ENCODE measurements around the gene PTPRG.

Gene PTPRG

DNA sequence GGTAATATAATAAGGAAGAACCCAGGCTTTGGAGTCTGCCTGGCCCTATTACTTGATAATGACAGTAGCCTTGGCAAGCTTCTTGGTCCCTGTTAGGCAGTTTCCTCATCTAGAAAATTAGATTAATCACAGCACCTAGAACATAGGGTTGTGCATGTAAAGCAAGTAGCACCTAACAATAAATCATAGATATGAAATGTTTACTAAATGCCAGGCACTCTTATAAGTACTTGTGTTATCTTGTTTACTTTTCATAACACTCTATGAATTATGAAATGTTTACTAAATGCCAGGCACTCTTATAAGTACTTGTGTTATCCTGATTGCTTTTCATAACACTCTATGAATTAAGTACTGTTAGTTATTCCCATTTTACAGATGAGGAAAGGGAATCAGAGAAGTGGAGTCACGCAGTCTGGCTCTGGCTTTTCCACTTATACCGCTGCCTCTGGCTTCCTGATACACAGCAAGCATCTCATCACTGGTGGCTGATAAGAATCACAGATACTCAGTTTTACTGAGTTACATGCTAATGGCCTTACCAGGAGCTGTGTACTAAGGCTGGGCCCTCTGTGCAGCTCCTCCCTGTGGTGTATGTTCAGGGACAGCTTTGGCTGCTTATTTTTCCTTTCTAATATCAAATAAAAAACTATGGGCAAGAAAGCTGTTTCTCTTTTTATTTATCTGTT is 688.6 kb downstream of the PTPRG start:
- no peak for DNase-seq

DNA sequence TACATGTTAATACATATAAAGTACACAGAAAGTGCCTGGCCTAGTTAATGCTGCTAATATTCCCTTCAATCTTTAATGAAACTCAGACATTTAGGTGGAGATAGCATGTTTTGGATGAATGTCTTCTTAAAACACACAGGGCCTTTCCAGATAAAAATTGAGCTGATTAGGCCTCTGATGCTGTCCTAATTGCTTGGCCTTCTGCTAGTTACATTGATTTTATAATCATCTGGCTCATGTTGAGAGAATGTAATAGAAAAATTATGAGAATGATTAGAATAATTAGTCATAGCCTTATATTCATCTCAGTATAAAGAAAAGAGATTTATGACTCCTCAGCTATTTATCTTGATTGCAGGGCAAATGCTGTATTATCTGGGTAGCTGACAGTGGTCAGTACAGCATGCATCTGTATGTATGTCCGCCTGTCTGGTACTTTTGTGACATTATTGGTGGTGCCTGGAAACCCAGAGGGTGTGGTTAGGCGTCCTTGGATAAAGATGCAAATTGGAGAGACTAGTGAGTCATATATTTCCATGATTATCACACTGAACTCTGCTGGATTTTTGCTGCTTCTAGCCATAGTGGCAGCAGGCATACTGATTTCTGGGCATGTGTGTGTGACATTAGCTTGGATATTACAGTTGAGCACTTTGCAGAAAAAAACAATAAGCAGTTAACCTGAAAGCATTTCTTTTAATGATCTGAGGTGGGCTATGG is 691.2 kb downstream of the PTPRG start:
- no peak for DNase-seq

DNA sequence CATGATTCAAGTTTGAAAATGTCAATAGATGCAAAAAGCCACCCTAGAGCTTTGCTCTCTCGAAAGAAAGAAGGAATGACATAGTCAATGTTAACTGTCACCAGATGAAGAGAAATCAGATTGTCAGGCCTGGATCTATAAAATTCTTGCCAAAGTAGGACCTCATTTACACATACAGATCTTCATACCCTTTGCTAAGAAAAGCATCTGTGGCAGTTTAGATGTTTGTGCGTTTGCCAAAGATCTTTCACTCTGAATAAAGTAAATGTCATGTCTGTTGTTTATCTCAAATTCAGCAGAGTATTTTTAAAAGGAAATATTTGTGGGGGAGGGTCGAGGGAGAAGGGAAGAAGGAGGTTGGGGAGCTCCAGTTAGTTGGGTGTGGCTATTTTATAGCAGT is 692.6 kb downstream of the PTPRG start:
- no peak for DNase-seq

DNA sequence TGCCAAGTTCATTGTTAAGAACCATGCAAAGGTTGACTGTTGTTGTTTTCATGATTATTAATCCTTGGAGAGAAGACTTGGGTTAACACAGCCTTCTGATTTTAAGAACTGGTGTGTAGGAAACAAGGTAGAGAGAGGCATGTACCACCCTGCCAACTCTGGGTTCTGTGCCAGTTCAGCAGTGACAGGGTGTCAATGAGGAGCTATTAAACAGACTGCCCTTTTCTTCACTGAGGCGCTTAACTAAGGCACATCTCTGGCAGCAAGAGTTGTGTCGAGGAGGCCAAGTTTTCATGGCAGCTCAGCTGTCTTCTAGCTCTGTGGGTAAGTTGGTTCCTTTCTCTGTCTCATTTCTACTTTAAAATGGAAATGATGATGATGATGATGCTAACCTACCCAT is 694.4 kb downstream of the PTPRG start:
- DNase-seq: no peak

DNA sequence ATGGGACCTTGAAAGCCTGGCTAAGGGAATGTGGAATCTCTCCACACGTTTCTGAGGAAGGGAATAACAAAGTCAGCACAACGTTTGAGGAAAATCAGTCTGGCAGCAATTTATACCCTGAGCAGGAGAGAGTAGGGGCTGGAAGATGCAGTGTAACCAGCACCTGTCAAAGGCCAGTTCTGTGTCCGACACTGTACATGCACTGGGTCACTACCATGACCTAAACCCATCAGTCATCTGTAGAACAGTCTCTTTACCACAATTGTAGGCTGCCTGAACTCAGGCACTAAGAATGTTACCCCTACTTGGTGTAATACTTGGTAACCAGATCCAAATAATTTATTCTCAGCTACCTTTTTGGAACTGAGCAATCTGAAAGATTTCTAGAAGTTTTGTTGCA is 698.6 kb downstream of the PTPRG start:
- DNase-seq: no peak

DNA sequence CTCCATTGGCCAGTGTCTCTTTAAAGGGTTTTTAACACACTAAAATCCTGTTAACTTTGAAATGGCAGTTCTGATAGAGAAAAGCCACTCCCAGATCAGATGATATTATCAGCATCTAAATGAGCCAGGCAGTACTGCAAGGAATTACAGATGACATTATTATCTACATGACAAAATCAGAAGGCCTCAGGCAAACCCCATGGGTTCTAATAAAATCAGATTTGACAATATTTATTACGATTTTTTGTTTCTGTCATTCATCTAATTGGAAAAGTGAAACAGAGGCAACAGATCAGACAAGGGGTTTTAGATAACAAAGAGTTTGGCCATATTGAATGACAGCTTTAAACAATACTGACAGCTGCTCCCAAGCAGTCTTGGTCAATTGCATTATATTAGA is 699.3 kb downstream of the PTPRG start:
- no peak for DNase-seq

DNA sequence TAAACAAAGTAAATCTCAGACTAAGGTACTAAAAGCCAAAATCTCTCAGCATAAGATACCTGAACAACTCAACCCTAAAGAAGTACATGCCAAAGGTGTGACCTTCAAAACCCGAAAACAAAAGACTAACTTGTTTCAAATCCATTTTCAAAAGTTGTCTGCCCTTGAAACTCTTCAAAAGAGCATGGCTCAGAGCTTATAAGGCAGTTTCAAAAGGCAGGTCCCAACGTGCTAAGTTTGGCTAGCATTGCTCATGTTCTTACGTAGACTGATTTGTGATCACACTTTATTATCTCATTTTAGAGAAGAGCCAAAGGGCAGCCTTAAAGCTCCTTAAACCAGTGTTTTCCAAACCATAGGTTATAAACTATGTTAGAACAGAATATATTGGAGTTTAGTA is 699.8 kb downstream of the PTPRG start:
- no peak for DNase-seq

DNA sequence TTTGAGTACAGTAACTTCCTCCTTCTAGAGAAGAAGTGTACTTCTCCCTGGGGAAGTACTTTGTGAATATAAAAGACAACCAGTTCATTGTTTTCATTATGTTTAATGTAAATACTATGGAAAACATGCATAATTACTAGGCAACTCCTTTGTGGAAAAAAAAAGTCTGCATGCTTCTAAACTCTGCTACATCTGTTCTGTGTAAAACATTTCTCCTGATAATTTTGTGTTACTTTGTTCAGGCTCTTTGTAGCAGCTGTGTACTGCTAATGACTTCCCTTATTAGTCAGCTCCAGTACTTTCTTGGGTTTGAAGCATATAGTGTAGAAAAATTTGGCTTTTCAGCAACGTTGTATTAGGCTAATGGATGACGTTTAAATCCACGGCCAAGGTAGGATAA is 700.4 kb downstream of the PTPRG start:
- no peak for DNase-seq

DNA sequence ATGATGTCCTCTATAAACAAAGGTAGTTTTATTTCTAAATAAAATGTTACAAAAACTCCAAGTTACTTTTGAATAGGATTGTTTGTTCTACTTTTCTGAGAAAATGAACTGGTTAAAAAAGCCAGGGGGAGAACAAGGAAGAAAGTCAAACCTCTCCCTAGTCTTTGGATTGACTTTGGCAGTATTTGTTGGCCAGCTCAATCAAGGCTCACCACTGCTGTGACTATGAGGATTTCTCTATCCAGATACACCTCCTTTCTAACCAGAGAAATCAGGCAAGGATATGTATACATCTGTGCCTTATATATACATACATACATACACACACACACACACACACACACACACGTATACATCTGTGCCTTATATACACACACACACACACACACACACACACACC is 704.2 kb downstream of the PTPRG start:
- DNase-seq: no peak

DNA sequence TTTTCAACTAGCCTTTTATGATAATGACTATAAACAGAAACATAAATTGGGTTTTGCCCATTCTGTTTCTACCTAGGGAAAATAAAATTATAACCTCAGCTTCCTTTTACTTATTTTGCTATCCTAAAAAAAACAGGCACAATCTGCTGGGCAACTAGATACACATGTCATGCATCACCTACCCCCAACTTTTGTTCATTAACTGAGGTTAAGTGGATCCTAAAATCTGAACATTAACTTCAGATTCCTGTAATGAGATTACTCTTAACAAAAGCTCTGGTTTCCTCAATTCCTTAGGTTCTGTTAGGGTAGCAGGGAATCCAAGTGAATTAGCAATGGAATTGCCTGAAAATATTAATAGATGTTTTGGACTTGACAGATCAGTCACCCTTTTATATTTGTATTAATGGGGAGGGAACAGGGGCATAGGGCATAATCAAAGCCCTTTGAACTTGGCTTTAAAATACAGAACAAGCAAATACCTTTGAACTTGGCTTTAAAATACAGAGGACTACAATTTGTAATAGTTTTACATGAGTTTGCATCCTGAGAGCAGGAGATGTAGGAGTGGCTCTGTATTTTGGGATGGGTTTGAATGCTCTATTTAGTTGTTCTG is 705.4 kb downstream of the PTPRG start:
- no peak for DNase-seq

DNA sequence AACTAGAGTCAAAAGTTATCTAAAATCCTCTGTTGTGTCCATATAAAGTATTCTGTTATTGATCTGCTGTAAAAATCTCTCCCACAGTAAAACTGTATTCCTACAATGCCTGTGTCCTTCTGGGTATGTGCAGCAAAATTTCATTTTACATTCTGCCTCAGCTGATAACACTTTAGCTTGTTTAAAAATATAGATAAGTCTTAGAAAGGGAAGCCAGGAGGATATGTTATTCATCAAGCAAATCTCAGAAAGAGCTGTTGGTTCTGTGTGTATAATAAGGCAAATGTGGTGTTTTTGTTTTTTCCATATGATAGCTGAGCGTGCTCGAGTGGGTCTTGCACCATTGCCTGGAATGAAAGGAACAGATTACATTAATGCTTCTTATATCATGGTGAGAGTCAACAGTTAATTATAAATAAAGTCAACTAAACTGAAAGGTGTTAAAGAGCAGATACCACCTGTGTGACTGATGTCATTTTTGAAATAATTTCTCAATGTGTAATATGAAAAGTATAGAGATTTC is 715.3 kb downstream of the PTPRG start:
- no peak for DNase-seq

DNA sequence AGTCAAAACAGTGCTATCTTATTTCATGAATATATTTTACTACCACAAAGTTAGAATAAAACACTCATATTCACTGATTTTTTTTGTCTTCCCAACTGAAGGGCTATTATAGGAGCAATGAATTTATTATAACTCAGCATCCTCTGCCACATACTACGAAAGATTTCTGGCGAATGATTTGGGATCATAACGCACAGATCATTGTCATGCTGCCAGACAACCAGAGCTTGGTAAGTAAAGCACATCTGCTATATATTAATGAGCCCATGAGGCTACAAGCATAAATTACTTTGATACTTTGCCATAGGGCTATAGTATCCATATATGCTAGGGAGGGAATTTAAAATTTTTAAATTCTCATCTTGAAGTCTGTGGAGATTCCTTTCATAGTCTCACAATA is 716.1 kb downstream of the PTPRG start:
- no peak for DNase-seq

DNA sequence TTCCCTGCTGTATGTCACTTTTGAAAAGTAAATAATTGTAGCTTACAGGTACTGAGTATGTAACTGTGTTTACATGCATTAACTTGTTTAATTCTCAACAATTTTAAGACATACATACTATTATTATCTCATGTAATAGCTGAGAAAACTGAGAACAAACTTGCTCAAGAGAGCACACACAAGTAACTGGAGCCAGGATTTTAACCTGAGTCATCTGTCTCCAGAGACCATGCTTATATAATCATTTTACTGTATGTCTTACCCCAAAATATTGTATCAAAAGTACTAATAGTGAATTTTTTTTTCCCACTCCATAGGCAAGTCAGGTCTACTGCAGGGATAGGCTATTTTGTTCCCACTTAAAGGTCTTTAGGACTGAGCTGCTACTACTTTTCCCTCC is 716.6 kb downstream of the PTPRG start:
- DNase-seq: no peak

DNA sequence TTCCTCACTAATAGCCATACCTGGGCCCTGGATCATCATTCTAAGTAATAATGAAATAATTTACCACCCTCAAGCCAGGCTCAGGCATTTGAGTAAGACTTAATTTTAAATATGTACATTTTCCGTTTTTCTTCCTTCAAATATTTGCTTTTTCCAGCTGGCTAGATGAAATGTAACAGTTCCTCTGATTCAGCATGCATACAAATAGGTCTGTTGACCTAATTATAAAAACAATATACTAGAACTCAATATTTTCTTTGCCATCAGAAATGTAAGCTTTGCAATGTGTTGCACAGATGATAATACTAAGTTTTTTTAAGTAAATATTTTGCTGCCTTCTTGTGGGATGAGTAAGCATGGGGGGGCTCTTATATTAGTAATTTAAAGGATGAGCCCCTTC is 720.4 kb downstream of the PTPRG start:
- no peak for DNase-seq

DNA sequence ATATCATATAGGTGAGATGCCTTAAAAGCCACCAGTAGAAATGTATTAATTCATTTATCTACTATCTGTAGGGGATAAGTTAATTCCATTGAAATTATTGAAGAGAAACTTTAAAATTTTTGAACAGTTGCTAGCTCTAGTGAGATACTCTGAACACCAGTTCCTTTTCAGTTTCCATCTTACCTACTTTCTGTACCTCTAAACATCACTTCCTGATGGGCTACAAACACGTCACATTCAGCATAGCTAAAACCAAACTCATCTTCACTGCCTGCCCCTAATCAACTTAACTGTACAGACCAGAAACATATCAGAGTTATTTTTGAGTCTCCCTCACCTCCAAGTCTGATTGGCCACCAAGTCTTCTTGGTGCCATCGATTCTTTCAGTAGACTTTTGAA is 723.1 kb downstream of the PTPRG start:
- no peak for DNase-seq

DNA sequence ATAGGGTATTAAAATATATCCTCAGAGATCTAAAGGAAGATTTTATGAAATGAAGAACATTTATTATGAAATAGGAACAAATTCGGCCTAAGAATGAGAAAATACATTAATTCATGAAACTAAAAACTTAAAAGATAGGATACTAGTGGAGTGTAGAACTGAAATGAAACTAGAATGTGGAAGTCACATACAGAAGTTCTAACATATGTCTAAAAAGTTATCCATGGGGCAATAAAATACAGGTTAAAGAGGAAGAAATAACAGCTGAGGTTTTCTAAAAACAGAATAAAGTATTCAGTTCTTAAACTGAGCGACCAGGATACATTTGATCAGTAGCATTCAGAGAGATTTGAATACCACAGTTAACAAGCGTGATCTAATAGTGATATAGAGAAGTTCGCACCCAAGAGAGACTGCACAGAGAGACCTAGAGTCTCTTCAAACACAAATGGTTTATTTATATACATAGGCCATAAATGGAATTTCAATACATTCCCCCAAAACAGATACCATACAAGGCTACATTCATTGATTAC is 726.1 kb downstream of the PTPRG start:
- DNase-seq: no peak

DNA sequence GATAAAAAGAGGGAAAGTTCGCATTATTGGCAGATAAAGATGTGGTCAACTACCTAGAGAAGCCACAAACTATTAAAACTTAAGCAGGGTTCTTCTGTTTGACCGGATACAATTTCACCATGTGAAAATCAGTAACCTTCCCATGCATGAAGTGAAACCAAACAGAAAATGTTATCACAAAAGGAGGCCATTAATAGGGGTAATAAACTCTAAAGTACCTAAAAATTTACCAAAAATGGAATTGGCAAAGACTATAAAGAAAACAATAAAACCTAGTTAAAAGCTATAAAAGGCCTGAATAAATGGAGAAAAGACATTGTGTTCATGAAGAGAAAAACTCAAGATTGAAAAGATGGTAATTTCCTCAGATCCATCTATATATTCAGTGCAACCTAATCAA is 728.6 kb downstream of the PTPRG start:
- no peak for DNase-seq

DNA sequence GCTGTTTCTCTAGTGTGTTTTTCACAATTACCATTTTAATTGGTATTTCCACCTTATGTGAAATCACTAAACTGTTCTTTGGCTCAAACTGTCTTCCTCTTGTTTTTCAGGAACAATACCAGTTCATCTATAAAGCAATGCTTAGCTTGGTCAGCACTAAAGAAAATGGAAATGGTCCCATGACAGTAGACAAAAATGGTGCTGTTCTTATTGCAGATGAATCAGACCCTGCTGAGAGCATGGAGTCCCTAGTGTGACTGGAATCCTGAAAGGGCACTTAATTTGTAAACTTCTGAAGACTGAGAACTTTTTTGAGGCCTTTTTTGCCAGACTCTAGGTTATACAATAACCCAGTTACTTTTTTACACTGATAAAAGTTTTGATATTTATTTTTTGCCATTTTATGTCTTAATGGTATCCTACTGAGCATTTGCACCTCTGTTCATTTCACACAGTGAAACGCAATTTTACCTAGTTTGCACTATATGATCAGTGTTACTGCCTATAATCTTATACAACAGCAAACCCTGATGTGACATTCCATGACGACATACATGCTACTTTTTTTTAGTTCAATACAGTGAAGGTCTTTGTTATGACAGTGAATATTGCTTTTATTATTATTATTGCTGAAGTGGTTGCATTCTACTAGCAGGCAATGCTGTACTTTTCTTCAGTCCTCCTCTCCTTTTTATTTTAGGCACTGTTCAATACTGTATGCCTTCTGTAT is 731.8 kb downstream of the PTPRG start:
- no peak for DNase-seq

DNA sequence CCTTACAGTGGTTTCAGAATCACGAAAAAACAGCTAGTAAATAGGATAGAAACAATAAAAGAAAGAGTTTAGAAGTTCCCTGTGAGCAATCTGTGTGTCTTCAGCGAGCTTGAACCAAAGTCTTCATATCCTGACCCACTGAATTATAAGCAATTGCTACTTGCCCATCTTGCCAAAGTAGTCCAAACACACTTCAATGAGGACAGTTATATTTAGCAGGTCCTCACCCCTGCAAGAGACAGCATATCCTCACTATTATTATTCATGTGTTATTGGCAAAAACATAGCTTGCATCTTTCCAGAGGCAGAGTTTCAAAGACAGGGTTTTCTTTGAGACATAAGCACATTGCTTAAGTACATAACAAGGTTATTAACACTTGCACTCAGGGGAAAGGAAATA is 734.2 kb downstream of the PTPRG start:
- no peak for DNase-seq

DNA sequence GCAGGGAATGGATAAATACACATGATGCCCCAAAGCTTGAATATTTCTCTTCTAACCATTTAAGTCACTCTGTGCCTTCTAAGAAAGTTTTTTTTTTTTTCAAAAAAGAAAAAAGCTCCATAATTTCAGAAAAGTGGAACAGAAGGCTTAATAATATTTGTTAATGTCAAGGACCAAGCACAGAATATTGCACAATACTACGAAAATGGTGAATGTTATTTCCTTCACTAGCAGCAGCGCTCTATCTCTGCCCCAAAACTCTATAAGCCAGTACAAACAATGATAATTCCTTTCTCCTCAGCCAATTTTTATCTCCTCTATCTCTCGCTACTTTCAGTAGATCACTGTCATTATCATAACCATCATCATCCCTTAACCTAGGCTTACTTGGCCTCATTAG is 739.2 kb downstream of the PTPRG start:
- no peak for DNase-seq

DNA sequence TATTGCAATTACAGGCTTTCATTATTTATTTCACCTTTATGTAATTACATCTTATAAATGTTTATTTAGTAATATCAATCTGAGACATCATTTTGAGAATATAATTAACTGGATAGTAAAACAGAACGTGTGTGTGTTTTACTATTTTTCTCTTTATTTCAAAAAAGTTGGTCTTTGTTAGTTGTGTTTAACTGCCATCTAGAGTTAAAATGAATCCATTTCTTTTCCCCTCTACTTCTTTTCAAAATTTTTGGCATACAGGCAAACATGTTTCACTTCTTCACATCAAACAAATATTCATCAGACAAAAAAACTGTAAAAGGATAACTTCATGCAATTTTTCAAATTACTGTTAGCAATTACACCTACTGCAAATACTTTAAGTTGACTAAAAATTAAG is 750.8 kb downstream of the PTPRG start:
- no peak for DNase-seq

DNA sequence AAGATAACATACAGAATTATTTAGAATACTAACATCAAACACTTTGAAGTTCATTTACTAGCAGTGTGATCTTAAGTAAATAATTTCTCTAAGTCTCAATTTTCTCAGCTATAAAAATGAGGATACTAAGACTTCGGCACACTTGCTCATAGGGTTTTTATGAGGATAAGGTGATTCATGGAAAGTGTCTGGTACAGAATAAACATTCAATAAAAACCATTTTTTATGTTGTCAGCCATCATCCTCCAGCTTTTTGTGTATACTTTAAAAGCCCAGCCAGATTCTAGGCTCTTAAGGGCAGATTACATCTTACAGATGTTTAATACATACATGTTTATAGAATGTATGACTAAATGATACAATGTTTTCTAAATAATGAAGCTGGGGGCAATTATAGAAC is 755.2 kb downstream of the PTPRG start:
- no peak for DNase-seq

DNA sequence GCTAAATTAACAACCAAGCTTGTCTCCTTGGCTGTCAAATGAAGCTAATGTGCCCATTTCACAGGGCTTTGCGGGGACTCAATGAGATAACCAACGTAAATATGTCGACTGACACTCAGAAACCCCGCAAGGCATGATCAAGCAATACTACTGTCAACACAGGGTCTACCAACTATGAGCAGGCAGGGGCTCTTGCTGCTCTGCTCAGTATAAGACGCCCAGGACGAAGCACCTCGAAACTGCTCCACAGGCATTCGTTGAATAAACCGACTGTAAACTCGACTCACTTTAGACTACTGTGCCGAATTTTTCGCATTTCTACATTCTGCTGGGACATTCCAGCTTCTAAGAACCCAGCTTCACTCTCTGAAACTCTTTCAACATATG is 757.0 kb downstream of the PTPRG start:
- no peak for DNase-seq

Data from NCI-H774 (cell line).